SK-N-SH treated with all-trans-retinoic acid at 6 μM for 48 hours (cell line): ENCODE measurements around the gene RBMS3.

Experiments used
- CREB5 ChIP-seq: fragments of 250-450 bp; sonication (Bioruptor Pico); IDR thresholded peaks from 2 replicates; pipeline ENCODE4 v1.5.1; 2020; ENCODE audit warnings: low read depth, mild to moderate bottlenecking, moderate library complexity
- ISL1 ChIP-seq: fragments of 250-450 bp; sonication (Bioruptor Pico); IDR thresholded peaks from 2 replicates; pipeline ENCODE4 v2.1.2; 2022; ENCODE audit warnings: mild to moderate bottlenecking, moderate library complexity
- SNAI2 ChIP-seq: fragments of 250-450 bp; sonication (Bioruptor Pico); IDR thresholded peaks from 2 replicates; pipeline ENCODE4 v1.5.0; 2020; ENCODE audit warnings: mild to moderate bottlenecking, moderate library complexity
- TCF4 ChIP-seq: fragments of 250-450 bp; sonication (Bioruptor Pico); IDR thresholded peaks from 2 replicates; pipeline ENCODE4 v1.8.0; 2021; ENCODE audit warnings: mild to moderate bottlenecking, moderate library complexity, borderline replicate concordance
- ZC3H10 ChIP-seq: fragments of 250-450 bp; sonication (Bioruptor Pico); IDR thresholded peaks from 2 replicates; pipeline ENCODE4 v1.5.1; 2021; ENCODE audit warnings: mild to moderate bottlenecking, moderate library complexity
- TF ChIP-seq, protein P1 (sequence below): fragments of 250-450 bp; sonication (Bioruptor Pico); IDR thresholded peaks from 2 replicates; pipeline ENCODE4 v1.8.0; 2020; ENCODE audit warnings: mild to moderate bottlenecking, moderate library complexity, borderline replicate concordance

GRCh38 chr3:29503958-29504357, 223.1 kb downstream of the RBMS3 start:
- TF ChIP-seq ZC3H10 (no peak), SNAI2 (CRISPR knock-in tag) (no peak), TCF4 (CRISPR knock-in tag) (no peak), CREB5 (CRISPR knock-in tag) (no peak), ISL1 (CRISPR knock-in tag) (no peak)
- TF ChIP-seq, protein P1, sequence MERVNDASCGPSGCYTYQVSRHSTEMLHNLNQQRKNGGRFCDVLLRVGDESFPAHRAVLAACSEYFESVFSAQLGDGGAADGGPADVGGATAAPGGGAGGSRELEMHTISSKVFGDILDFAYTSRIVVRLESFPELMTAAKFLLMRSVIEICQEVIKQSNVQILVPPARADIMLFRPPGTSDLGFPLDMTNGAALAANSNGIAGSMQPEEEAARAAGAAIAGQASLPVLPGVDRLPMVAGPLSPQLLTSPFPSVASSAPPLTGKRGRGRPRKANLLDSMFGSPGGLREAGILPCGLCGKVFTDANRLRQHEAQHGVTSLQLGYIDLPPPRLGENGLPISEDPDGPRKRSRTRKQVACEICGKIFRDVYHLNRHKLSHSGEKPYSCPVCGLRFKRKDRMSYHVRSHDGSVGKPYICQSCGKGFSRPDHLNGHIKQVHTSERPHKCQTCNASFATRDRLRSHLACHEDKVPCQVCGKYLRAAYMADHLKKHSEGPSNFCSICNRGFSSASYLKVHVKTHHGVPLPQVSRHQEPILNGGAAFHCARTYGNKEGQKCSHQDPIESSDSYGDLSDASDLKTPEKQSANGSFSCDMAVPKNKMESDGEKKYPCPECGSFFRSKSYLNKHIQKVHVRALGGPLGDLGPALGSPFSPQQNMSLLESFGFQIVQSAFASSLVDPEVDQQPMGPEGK, result no peak
